Measurements from ENCODE around the gene LDB3.

GRCh38 chr10:86674912-86675311 is 6.6 kb downstream of the LDB3 start:
- no peak for TF ChIP-seq CTCF (IDR thresholded peaks at IDR 0.05)
- TF ChIP-seq POLR2A (IDR thresholded peaks at IDR 0.05), result no peak
